ENCODE results near the gene MOB4. TPM values are rescaled to one million over a fixed set of nuclear protein-coding genes. Genes with fewer than 3 reads are reported as not detected.
"Not testable (repeated sequence)": the region's sequence is repeated elsewhere in the genome, so short reads cannot be mapped to it uniquely, and the experiment has no call there.

Gene MOB4
- total RNA-seq, 1 donor from 2014 or later = 53.4 TPM

DNA sequence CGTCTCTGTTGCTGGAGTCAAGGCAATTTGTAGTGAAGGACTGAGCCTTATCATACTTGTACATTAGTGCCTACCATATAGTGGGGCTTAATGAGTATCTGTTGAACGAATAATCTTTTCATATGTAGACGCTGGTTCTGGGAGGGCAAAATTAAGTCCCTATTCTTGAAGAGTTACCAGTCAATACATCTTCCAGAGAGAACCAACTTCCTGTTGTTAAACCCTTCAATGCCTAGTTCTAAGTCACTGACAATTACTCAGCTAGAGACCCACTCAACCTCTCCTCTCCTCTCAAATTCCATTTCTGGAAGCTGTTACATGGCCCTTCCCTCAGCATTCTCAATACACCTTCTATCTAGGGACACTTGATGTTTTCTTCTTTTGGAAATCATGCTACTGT, 1.1 kb upstream of the MOB4 start:
- peak; percentile 22 for DNase-seq

DNA sequence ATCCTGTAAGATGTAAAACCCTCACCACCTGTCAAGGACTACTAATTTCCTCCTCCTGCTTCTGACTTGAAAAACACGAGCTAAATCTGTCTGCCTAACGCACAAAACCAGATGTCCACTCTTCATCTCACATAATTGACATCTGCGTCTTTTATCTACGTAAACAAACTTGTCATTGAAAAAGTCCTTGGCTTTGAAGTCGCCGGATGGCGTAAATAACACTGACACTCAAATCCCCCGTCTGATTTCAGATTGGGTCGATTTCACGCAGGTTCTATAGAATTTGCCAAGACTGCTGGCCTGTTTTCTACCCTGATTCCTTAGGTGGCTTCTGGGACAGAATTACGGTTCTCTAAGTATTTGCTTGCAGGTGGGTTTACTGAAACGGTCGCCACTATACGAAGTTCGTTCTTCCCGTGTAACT, 539 bp upstream of the MOB4 start:
- no peak for DNase-seq

DNA sequence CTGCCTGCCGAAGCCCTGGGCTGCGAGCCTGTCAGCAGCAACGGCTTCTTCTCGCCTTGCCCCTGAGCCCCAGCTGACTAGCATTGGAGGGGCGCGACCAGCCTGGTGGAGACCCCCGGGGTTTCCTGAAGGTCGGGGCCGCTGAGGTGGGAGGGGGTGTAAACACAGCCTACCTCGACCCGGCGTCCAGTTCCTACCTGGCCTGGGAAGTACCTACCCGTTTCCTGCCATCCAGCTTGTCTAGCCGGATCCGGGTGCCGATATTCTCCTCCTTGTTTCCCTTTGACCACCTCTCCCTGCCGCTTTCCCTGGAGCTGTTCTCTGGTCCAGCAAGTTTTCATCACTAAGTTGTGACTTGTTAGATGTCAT, 511 bp downstream of the MOB4 start:
- DNase-seq = peak; percentile 27

DNA sequence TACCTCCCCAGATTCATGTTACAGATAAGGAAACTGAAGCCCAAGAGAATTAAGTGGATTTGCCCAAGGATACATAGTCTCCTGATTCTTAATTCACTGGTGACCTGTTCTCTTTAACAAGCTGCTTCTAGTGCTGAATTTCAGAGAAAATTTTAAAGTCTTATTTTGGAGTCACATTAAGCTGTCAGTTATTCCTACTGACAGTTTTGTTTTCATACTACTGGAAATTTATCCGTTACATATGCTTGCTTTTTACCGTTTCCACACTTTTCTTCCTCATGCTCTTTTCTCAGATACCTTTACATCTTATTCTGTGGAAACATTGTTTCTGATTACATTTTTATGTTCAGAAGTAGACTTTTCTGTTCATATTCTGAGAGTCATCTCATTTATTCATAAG, 1.3 kb downstream of the MOB4 start:
- no peak for DNase-seq

DNA sequence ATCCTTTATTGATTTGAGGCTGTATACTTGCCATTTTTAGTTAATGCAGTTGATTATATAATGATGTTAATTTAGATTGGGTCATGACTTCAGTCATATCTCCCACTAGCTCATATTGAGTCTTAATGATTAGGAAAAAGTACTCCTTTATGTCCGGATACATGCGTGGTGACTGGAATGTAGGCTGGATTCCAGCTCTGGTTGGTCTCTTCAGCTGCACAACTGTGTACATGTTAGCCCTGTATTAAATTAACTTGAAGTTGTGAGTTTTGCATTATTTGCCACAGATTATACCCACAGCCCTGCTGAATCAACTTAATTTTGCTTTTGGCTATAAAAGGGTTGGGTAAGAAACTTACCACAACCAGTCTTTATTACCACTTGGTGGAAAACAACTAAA, 22.5 kb downstream of the MOB4 start:
- no peak for DNase-seq

DNA sequence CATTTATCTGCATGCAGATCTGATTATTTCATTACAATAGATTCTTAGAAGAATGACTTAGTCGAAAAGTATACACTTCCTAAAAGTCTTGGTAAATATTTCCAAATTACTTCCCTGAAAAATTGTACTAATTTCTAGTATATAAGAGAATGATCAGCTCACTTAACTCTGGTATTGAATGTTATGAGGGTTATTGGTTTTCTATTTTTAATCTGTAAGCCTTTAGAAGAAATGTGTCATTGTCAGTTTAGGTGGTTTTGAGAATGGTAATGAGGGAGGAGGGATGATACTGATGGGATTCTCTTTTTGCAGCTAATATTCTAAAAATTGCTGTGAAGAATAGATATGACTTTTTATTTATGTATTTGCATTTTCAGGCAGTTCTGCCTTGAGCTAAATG, 23.9 kb downstream of the MOB4 start:
- no peak for DNase-seq

DNA sequence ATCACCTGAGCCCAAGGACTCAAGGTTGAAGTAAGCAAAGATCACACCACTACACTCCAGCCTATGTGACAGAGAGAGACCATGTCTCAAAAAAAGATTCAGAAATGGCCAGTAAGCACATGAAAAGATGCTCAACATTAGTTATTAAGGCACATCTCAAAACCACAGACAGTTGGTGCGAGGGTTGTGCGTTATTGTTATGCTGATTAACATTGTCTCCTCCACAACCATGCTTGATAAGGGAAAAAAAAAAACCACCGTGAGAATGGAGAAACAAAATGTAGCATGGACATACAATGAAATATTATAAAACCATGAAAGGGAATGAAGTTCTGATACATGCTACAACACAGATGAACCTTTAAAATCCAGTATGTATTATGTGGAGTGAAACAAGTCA, 27.3 kb downstream of the MOB4 start:
- DNase-seq = no peak

DNA sequence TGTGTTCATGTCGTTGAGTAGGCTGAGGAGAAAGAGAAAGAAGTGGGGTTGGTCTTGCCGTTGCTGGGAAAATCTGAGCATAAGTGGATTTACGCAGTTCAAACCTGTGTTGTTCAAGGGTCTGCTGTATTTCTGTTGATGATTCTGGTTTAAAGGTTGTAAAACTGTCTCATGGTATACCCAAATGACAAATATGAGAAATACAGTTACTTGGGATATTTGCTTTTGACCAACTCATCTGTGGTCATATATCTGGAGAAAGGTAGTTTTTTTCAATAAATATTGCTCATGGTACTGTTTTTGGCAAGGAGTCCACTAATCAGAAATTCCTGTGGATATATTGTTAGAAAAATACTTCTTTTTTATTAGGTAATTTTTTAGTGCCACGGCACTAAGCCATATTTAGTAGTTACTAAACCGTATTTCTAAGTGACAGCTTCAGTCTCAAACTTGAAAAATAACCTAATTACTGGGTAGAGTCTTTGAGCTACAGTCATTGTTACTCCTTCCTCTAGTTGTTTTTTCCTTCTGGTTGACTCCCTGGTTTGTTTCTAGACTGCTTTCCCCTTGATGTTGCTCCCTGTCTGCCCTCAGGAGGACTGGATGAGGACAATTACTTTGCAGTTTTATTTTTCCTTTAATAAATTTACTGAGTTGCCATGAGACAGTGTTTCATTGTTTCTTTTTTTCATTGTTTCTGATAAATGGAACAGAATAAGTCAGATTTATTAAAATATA, 31.5 kb downstream of the MOB4 start:
- DNase-seq = no peak

DNA sequence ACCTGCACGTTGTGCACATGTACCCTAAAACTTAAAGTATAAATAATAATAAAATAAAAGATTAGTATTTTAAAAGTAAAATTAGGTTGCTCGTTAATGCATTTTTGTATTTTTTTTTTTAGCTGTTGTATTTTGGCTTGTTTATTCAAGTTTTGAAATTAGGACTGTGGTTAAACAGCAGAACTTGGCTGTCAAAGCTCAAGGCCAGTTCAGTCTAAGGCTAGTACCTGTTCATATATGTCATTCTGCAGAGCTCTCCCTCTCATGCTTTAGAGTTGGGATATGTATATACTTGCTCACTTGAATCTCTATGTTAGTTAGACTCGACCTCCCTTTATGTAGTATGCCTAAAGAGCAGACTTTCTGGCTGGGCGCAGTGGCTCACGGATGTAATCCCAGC, 32.7 kb downstream of the MOB4 start:
- DNase-seq = no peak

DNA sequence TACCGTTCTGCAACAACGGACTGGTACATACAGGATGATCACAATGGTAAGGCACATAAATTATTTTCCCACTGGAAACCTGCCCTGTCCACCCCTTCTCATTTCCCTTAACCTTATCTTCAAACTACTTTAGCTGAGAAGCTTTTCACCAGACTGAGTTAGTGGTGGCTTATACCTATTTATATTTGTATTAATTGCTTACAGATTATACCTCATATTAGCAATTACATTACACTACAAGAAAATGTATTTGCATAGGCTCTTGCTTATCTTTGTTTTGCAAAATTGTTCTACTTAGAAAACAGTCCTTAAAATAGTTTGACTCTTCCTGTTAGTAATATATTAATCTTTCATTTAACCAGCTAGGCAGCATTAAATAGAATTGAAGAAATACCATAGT, 35.4 kb downstream of the MOB4 start:
- DNase-seq = not testable (repeated sequence)

DNA sequence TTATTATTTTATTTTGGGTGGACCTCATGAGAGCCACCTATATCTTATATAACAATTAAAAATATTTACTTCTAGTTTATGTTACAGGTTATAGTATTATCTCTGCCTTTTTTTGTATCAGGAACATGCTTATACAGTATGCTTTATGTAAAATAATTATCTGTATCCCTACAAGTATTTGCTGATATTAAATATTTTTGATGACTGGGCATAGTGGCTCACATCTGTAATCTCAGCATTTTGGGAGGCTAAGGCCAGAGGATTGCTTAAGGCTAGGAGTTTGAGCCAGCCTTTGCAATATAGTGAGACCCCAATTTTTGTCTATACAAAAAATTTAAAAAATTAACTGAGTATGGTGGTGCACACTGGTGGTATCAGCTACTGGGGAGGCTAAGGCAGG, 39.6 kb downstream of the MOB4 start:
- DNase-seq = no peak

DNA sequence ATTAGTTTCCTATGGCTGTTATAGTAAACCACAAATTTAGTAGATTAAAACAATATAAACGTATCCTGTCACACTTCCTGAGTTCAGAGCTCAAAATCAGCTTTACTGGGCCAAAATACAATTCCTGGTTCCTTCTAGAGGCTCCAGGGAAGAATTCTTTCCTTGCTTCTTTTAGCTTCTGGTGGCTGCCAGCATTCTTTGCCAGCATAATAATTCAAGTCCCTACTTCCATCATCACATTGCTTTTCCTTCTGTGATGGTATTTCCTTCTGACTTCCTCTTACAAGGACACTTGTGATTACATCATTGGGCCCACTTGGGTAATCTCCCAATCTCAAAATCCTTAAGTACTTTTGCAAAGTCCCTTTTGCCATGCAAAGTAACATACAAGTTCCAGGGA, 40.6 kb downstream of the MOB4 start:
- peak; percentile 2 for DNase-seq

DNA sequence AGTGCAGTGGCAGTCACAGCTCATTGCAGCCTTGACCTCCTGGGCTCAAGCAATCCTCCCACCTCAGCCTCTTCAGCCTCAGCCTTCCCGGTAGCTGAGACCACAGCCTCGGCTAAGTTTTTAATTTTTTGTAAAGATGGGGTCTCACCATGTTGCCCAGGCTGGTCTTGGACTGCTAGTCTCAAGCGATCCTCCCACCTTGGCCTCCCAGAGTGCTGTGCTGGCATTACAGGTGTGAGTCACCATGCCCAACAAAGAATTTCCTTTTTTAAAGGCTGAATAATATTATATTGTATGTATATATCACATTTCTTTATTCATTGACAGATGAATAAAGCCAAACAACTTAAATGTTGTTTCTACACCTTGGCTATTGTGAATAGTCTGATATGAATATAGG, 42.5 kb downstream of the MOB4 start:
- DNase-seq = no peak

DNA sequence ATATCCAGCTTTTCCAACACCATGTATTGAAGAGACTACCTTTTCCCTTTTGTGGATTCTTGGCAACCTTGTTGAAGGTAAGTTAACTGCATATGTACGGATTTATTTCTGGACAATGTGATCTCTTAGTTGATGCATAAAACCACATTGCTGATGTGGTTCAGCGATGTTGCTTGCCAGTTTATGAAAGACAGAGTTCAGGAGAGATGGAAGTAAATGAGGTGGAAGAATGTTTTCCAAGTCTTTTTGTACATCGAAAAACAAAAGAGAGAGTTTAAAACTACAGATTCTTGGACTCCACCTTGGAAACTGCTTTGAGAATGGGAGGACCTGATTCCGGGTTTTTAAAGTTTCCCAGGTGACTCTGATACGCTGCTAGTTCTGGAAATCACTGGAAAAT, 43.8 kb downstream of the MOB4 start:
- peak; percentile 1 for DNase-seq

DNA sequence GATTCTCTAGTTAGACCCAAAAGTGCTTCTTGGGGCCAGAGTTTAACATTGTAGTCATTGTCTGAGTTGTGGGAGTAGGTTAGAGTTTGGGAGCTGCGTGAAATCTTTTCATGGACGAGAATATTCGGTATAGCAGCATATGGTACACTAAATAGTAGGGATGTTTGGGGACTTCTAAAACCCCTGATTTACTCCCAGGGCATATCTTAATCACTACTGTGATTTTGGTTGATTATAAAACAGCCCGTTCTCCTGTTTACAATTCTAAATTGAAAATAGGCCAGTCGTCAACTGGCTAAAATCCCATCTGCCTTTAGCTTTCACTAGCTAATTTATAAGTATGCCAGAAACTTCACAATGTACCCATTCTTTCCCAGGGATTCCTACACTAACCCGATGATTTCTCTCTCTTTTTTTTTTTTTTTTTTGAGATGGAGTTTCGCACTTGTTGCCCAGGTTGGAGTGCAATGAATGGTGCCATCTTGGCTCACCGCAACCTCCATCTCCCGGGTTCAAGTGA, 44.3 kb downstream of the MOB4 start:
- no peak for DNase-seq

DNA sequence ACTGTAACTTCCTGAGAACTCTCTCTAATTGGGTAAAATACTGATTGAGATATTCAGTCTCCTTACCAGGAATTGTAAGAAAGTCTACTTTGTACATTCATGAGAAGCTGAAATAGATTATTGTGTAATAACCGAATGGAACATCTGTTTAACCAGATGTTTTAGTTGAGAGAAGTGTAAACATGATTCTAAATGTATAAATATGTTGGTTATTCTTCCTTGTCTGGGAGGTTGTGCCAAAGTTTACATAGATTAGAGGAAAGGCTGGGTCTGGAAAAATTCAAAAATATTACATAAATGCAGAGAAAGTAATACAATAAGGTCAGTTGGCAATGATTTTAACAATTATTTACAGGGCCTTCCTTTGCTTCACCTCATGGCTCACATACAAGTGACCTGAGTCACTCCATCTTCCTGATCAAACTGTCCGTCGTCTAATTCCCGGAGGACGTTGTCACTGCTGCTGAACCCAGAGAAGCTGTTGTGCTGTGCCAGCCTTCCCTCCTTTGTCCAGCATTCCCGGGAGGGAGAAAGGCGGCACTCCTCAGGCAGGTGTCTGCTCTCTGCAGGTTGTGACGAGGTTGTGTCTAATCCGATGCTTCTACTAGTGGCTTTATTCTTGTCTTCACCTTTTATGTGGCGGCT, 55.9 kb downstream of the MOB4 start:
- peak; percentile 73 for DNase-seq

DNA sequence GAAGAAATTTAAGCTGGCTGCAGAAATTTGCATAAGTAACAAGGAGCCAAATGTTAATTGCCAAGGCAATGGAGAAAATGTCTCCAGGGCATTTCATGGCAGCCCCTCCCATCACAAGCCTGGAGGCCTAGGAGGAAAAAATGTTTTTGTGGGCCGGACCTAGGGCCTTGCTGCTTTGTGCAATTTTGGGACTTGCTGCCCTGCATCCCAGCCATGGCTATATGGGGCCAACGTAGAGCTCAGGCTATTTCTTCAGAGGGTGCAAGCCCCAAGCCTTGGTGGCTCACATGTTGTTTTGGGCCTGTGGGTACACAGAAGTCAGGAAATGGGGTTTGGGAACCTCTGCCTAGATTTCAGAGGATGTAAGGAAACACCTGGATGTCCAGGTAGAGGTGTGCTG, 57.7 kb downstream of the MOB4 start:
- no peak for DNase-seq

DNA sequence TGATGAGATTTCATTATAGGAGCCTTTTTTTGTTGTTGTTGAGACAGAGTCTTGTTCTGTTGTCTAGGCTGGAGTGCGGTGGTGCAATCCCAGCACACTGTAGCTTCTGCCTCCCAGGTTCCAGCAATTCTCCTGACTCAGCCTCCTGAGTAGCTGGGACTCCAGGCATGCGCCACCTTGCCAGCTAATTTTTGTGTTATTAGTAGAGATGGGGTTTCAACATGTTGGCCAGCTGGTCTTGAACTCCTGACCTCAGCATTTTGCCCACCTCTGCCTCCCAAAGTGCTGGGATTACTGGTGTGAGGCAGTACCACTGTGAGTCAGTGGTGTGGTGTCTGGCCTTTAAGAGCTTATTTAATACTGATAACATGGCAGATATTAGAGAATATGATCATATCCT, 60.1 kb downstream of the MOB4 start:
- no peak for DNase-seq

DNA sequence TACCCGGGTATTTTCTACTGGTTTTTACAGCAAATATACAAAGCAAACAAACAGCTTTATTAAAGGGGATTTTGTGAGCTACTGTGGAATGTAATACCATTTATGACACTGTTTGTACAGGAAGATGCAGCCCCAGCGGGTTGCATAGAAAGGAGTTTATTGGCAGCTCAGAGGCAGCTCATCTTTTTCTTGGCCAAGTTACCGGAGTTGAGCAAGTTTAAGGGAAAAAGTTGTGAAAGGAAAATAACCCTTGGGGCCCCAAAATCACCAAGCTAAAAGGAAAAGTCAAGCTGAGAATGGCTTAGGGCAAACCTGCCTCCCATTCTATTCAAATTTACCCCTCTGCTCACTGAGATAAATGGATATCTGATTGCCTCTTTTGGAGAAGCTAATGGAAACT, 60.8 kb downstream of the MOB4 start:
- DNase-seq = peak; percentile 54

DNA sequence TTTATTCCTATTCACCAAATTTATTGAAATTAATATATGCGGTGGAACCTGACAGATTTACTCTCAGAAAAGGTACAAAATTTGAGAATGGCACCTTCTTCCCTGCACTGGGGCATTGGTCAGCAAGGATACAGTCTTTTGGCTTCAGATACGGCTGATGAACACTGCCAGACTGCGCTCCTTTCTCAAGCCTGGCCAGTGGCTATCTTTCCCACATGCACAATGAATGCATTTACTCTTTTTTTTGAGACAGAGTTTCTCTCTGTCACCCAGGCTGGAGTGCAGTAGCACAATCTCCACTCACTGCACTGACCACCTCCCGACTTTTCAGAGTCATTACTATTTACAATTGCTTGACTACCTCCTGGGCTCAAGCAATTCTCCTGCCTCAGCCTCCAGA, 61.6 kb downstream of the MOB4 start:
- DNase-seq = no peak

DNA sequence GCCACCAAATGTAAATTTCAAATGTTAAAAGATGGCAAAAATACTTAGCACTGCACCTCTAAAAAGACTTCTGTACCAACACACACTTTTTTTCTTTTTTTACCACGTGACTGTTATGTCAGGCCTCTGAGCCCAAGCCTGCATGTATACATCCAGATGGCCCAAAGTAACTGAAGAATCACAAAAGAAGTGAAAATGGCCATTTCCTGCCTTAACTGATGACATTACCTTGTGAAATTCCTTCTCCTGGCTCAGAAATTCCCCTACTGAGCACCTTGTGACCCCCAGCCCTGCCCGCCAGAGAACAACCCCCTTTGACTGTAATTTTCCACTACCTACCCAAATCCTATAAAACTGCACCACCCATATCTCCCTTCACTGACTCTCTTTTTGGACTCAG, 62.4 kb downstream of the MOB4 start:
- DNase-seq = not testable (repeated sequence)

DNA sequence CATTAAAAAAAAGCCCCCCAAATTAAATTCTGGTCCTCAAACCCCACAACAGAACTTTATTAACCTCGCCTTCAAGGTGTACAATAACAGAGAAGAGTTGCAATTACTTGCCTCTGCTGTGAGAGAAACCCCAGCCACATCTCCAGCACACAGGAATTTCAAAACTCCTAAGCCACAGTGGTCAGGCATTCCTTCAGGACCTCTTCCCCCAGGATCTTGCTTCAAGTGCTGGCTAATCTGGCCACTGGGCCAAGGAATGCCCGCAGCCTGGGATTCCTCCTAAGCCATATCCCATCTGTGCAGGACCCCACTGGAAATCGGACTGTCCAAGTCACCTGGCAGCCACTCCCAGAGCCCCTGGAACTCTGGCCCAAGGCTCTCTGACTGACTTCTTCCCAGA, 64.3 kb downstream of the MOB4 start:
- DNase-seq = not testable (repeated sequence)

DNA sequence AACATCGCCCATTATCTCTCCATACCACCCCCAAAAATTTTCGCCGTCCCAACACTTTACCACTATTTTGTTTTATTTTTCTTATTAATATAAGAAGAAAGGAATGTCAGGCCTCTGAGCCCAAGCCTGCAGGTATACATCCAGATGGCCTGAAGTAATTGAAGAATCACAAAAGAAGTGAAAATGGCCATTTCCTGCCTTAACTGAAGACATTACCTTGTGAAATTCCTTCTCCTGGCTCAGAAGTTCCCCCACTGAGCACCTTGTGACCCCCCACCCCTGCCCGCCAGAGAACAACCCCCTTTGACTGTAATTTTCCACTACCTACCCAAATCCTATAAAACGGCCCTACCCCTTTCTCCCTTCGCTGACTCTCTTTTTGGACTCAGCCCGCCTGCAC, 71.4 kb downstream of the MOB4 start:
- not testable (repeated sequence) for DNase-seq

Data from tongue (tissue), 2 donors.